CD4-positive, alpha-beta T cell treated with Interleukin-17A for 4 hours (primary cell): ENCODE data around the gene SAMD4B.
"Not testable (repeated sequence)": the region's sequence is repeated elsewhere in the genome, so short reads cannot be mapped to it uniquely, and the experiment has no call there.

Source experiments
- DNase-seq: peaks from one replicate; pipeline ENCODE4 v3.0.0-alpha.2; 2020; ENCODE audit warnings: mixed read lengths

The SAMD4B gene

DNA sequence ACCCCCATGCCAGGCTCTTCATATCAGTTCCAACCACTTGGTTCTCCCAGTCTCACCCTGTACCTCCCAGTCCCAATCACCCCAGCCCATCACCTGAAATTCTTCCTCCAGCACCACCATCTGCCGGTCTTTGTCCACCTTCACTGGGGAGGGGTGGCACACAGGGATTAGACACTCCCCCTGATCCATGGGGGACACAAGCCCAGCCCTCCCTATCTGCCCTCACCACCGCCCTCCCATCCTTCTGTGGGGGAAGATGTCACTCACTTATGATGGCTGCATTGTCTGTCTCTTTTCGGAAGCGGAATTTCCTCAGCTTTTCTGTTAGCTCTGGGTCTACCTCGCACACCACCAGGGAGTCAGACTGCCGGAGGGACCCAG, 7.1 kb upstream of the SAMD4B start:
- DNase-seq: peak; percentile 46

- no peak for DNase-seq
These were observed 5.7 kb upstream of the SAMD4B start for GRCh38 chr19:39336483-39336882.

GRCh38 chr19:39339674-39340073, 2.5 kb upstream of the SAMD4B start:
- DNase-seq: no peak

GRCh38 chr19:39340156-39340555, 2.1 kb upstream of the SAMD4B start:
- not testable (repeated sequence) for DNase-seq

DNA sequence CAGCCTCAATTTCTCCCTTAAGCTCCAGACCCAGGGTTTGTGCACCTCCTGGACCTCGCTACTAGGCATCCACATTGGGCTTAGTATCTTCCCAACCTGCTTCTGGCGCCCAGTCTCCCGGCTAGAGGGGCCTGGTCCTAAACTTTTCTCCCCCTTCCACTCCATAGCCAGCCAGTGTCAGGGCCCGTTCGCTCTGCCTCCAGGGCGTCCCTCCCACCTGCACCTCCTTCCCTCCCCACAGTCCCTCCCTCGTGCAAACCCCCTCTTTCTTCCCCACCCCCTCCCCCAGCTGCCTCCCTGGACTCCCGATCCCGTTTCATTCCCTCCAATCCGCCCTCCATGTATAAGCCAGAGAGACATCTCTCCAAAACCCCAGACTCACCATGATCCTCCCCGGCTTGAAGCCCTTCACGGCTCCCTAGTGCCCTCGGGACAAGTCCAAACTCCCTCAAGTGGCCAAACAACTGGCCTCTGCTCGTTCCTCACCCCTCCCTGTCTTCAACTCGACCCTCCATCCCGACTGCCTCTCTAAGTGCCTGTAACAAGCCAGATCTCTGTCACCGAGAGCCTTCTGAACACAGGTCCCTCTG, 997 bp upstream of the SAMD4B start:
- peak; percentile 51 for DNase-seq

- DNase-seq: no peak
These were observed 555 bp downstream of the SAMD4B start for GRCh38 chr19:39342647-39343305.

- DNase-seq: no peak
These were observed 3.7 kb downstream of the SAMD4B start for GRCh38 chr19:39345956-39346355.

DNA sequence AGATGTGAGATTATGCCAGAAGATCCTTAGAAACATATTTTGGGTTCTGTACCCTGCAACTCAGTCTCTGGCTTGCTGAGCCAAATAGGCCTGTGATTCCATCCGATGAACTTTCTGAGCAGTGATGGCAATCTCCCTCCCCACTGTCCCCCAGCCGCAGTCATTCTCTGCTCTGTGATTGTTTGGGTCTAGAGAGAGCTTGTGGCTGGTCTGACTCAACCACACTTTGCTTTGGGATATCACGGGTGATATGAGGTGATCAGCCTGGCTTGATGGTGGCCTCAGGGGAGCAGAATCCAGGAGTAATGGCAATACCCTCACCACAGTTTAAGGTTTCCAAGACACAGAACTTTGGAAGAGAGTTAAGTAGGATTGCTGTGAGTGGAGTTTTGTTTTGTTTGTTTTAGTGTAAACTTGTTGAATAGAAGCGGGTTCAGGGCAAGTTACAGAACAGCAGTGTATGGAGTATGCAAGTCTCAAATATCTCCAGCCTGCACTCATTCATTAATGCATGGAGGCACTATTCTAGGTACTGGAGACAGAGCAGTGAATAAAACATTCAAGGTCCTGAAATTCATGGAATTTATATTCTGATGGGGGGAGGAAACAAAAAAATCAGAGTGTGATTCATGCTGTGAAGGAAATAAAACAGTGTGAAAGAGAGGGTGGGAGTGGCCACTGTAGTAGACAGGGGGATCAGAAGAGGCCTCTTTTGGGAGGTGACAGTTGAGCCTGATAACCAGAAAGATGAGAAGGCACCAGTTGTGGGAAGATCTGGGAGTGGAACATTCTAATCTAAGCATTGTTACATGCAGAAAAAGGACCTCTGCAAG, 5.3 kb downstream of the SAMD4B start:
- no peak for DNase-seq

GRCh38 chr19:39349326-39349725, 7.1 kb downstream of the SAMD4B start:
- DNase-seq: no peak

GRCh38 chr19:39350156-39350555, 7.9 kb downstream of the SAMD4B start:
- no peak for DNase-seq

DNA sequence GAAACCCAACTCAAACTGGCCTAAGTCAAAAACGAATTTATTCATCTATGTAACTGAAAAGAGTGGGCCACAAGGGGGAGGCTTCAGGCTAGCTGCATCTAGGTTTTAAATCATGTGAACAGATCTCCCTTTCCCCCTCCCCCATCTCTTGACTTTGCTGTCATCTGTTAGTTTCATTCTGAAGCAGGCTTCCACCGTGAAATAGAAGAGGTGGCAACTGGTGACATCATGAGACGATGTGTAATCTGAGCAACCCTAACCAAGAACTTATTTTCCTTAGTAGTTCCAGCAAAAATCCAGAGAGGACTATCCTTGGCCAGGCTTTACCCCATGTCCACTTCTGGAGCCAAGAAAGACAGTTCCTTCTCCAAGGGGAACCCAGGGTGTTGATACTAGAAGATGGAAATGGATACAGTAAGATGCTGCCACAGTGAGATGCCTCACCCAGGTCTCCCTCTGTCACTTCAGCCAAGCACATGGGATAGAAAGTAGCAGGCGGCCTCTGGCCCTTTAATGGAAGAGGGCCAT, 9.4 kb downstream of the SAMD4B start:
- DNase-seq: no peak

GRCh38 chr19:39352381-39353255, 10.4 kb downstream of the SAMD4B start:
- no peak for DNase-seq

DNA sequence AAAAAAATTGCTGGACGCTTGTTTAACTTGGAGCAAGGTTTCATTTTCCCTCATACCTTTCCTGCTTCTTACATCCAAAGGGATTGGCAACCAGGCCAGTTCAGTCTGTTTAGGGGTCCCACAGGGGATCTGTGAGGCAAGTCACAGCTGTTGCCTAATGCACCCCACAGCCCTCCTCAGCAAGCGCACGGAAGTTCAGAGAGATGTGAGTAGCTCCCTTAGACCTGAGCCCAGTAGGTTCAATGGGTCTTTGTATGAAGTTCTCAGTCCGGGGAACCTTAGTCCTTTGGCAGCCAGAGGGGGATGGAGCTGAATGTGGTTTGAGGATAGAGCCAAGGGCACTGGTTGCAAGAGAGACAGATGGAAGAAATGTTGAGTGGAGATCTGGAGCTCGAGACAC, 13.0 kb downstream of the SAMD4B start:
- DNase-seq: no peak

GRCh38 chr19:39356073-39356472, 13.9 kb downstream of the SAMD4B start:
- DNase-seq: no peak

DNA sequence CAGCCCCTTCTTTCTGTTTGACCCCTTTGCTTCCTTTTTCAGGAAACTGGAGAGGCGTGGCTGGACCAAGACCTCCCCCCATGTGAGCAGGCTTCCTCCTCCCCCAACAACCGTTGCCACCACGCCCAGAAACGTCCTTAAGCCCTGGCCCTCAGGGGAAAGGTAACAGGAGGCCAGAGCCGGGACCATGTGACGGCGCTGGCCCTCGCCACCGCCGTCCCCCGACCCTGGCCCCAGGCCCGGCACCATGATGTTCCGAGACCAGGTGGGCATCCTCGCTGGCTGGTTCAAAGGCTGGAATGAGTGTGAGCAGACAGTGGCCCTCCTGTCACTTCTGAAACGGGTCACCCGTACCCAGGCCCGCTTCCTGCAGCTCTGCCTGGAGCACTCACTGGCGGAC, 14.4 kb downstream of the SAMD4B start:
- no peak for DNase-seq

DNA sequence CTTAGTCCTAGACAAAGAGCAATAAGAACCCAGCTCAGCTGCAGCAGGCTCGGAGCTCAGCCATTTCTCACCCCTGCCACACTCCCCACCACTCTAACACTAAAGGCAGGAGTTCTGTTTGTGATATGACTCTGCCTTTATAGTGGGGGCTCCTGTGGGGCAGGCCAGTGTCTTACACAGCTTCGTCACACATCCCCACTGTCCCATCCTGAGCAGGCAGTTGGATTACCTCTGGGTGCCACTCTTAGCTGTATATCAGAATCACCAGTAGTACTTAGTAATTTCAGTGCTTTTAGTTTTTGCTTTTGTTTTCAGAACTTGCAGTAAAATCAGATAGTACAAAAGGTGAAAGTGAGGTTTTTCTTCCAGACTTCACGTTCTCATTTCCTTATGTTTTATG, 16.8 kb downstream of the SAMD4B start:
- DNase-seq: no peak

DNA sequence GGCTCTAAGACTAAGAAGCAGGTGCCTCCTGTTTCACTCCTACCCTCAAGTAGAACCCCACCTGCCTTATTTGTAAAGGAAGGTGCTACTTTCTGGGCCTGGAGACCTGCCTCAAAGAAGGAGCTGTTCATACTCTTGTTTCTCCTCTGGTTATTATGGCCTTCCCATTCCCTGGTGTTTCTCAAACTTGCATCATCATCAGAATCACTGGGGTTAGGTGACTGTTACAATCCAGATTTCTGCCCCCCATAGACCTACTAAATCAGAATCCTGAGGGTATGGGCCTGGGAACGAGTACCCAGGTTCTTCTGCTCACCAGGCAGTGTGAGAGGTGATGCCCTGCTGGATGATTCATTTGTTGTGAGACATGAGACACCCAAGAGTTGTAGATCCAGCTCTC, 18.4 kb downstream of the SAMD4B start:
- no peak for DNase-seq

GRCh38 chr19:39362682-39363657, 20.7 kb downstream of the SAMD4B start:
- DNase-seq: no peak

DNA sequence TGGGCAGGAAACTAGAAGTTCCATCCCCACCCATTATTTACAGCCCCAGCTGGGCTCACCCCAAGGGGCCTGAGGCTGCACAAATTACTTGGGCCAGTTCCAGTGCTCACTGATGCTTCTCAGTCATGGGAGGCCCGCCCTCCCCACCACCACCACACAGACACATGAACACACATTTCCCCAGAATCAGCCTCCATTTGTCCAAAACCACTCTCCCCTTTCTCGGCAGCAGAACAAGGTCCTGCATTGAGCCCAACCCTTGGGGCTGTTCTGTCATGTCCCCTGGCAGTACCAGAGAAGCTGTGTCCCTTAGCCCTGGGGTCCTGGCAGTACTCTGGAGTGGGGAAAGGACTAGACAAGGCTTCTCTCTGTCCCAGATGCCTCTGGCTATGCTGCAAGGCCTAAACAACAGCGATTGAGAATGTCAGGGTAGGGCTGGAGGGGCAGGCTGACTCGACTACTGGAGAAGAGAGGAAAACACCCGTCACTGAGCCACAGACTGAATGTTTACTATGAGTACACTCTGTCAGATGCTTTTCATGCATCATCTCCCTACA, 21.8 kb downstream of the SAMD4B start:
- DNase-seq: no peak

DNA sequence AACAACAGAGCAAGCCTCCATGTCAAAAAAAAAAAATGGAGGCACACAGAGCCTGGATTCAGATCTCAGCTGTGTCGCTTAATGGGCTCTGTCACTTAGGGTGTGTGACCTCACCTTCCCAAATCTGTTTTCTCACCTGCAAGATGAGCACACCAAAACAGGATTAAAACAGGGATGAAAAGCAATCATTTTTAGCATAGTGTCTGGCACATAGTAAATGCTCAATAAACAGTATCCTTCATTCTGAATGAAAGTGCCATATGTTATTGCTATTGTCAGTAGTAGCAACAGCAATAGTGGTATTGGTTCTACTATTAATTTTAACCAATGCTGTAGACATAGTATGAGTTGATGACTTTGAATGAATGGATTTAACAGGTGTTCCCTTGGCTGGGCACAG, 23.3 kb downstream of the SAMD4B start:
- DNase-seq: no peak

GRCh38 chr19:39369200-39369599, 27.0 kb downstream of the SAMD4B start:
- DNase-seq: no peak
